ENCODE measurements around the gene RFC4.
"Not testable (repeated sequence)": the region's sequence is repeated elsewhere in the genome, so short reads cannot be mapped to it uniquely, and the experiment has no call there.

The RFC4 gene

GRCh38 chr3:186824430-186825139 is 18.3 kb upstream of the RFC4 start:
- DNase-seq (ENCODE audit: low read depth), result no peak

GRCh38 chr3:186823386-186823785 is 17.1 kb upstream of the RFC4 start:
- peak; percentile 39 for DNase-seq (ENCODE audit: low read depth)

GRCh38 chr3:186822388-186822759 is 16.1 kb upstream of the RFC4 start:
- DNase-seq (ENCODE audit: low read depth), result not testable (repeated sequence)

GRCh38 chr3:186821429-186822387 is 15.4 kb upstream of the RFC4 start:
- DNase-seq (ENCODE audit: low read depth), result peak; percentile 47

- DNase-seq (ENCODE audit: low read depth), result no peak
These were observed 12.7 kb upstream of the RFC4 start for GRCh38 chr3:186818956-186819355.

- no peak for DNase-seq (ENCODE audit: low read depth)
These were observed 12.2 kb upstream of the RFC4 start for GRCh38 chr3:186818516-186818915.

GRCh38 chr3:186815435-186815834 is 9.2 kb upstream of the RFC4 start:
- no peak for DNase-seq (ENCODE audit: low read depth)

GRCh38 chr3:186814100-186814499 is 7.8 kb upstream of the RFC4 start:
- no peak for DNase-seq (ENCODE audit: low read depth)

- DNase-seq (ENCODE audit: low read depth), result not testable (repeated sequence)
These were observed 5.0 kb upstream of the RFC4 start for GRCh38 chr3:186811313-186811712.

GRCh38 chr3:186810336-186810996 is 4.2 kb upstream of the RFC4 start:
- DNase-seq (ENCODE audit: low read depth), result no peak

- DNase-seq (ENCODE audit: low read depth), result no peak
These were observed 949 bp upstream of the RFC4 start for GRCh38 chr3:186807231-186807630.

GRCh38 chr3:186803447-186803846 is 2.8 kb downstream of the RFC4 start:
- not testable (repeated sequence) for DNase-seq (ENCODE audit: low read depth)

GRCh38 chr3:186802701-186803100 is 3.6 kb downstream of the RFC4 start:
- DNase-seq (ENCODE audit: low read depth), result no peak

- no peak for DNase-seq (ENCODE audit: low read depth)
These were observed 6.0 kb downstream of the RFC4 start for GRCh38 chr3:186800285-186800684.

- DNase-seq (ENCODE audit: low read depth), result no peak
These were observed 7.9 kb downstream of the RFC4 start for GRCh38 chr3:186798239-186798874.

- peak; percentile 35 for DNase-seq (ENCODE audit: low read depth)
These were observed 15.9 kb downstream of the RFC4 start for GRCh38 chr3:186790261-186790981.

- no peak for DNase-seq (ENCODE audit: low read depth)
These were observed 16.6 kb downstream of the RFC4 start for GRCh38 chr3:186789554-186790260.

- DNase-seq (ENCODE audit: low read depth), result no peak
These were observed 17.6 kb downstream of the RFC4 start for GRCh38 chr3:186788482-186789370.

- no peak for DNase-seq (ENCODE audit: low read depth)
These were observed 18.4 kb downstream of the RFC4 start for GRCh38 chr3:186787642-186788481.

All from fibroblast of the conjunctiva (primary cell).